Ovary (tissue), 3 donors: Measurements from ENCODE around the gene SELENOW.

ENCODE experiments used
- CTCF ChIP-seq, 3 donors: fragments of 450-650 bp in 2 of 3; fragments of 200-600 bp in 1 of 3; IDR thresholded peaks; one replicate each; pipeline versions ENCODE4 v1.5.1 to v1.8.0; 2016 to 2022; ENCODE audit warnings: antibody characterized with exemption in 3 of 3, mild to moderate bottlenecking in 1 of 3
- EP300 ChIP-seq: sonication (generic); formaldehyde crosslinking; IDR thresholded peaks from one replicate; pipeline ENCODE4 v1.6.1; 2017; ENCODE audit warnings: antibody characterized with exemption
- POLR2A ChIP-seq: fragments of 450-650 bp; IDR thresholded peaks from one replicate; pipeline ENCODE4 v1.6.1; 2017; ENCODE audit warnings: antibody characterized with exemption, mild to moderate bottlenecking, moderate library complexity
- donor health status: DM: no; HTN: no; CAD: no.

- TF ChIP-seq EP300 (no peak), CTCF (IDR thresholded peaks at IDR 0.05) (no peak), POLR2A (no peak)
Observed at GRCh38 chr19:47786566-47786965, 8.1 kb downstream of the SELENOW start.
